Measurements from ENCODE around the gene RIMS1.

Gene RIMS1

DNA sequence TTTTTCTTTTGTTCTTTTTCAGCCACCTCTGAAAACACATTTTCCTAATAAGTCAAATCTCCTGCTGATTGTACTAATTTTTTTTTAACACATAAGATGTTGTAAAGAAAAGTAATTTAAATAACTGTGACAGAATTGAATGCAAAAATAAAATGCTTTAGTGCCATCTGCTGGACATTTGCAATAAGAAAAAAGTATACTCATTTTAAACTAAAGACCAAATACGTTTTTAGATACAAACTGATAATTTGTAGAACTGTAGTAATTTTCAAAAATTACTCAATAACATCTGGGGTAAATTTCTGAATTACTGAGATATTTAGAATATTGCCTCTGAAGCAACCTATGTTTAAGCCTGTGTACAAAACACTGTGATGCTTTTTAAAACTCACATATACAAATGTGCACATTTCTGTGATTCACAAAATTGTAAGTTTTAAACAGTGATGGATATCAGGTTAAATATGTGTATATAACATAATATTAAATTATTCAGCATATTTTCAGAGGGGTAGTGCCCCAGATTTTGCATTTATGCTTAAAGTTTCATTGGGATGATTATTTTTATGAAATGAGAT lies 198.7 kb downstream of the RIMS1 start:
- TF ChIP-seq Cebpa-rat (IDR thresholded peaks at IDR 0.05), result no peak
- no peak overlapping the region for H3K4me2 ChIP-seq
- no peak overlapping the region for H3K27ac ChIP-seq
- H3K9me3 ChIP-seq (replicated peaks in 1 of 11), result no peaks in the 10 kb centered on the region
- peaks cover 0 to 43% (median 0%) of the 10 kb centered on the region in 10 experiments; a peak in 7 of 20 replicates for H3K4me1 ChIP-seq
- H3K9ac ChIP-seq, result no peak overlapping the region
- no peaks in the 10 kb centered on the region for H3K27me3 ChIP-seq
- H3K4me3 ChIP-seq, result no peak overlapping the region
- H4K20me1 ChIP-seq, result no peaks in the 10 kb centered on the region
- no peaks in the 10 kb centered on the region for H3K36me3 ChIP-seq

DNA sequence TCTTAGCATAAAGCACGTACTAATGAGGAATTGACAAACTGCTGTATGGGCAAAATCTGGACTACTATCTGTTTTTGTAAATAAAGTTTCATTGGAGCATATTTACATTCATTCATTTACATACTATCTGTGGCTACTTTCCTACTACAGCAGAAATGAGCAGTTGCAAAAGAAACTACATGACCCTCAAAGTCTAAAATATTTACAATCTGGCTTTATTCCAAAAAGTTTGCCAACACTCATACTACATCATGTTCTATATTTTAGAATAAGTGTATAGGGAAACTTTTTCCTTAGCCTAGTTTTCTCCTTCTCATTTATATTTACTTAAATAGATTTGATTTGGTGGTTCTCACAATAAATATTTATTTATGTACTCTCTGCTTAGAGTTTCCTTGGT lies 208.2 kb downstream of the RIMS1 start:
- H3K27me3 ChIP-seq, result no peaks in the 10 kb centered on the region
- H3K36me3 ChIP-seq, result no peaks in the 10 kb centered on the region
- H4K20me1 ChIP-seq, result no peaks in the 10 kb centered on the region
- no peaks in the 10 kb centered on the region for H3K4me1 ChIP-seq
- H3K9me3 ChIP-seq (replicated peaks in 1 of 11), result no peaks in the 10 kb centered on the region
- no peak for TF ChIP-seq Cebpa-rat (IDR thresholded peaks at IDR 0.05)
- no peak overlapping the region for H3K4me3 ChIP-seq
- H3K4me2 ChIP-seq, result no peak overlapping the region
- H3K9ac ChIP-seq, result no peak overlapping the region
- no peak overlapping the region for H3K27ac ChIP-seq

DNA sequence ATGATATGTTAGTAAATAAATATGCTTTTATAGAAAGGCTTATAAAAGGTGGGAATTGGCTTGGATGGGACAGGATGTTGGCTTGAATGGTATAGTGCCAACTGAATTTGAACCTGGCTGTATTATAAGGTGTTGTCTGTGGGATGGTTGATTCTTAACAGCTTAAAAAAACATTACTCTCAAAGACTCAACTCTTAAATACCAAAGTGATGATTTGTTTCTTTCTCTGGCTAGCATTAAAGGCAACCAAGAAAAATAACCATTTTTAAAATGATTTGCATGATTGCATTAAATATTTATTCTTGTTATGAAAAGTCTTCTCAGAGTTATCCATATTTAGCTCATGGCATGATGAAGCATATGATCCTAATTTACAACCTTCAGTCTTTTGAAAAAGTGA lies 216.2 kb downstream of the RIMS1 start:
- TF ChIP-seq Cebpa-rat (IDR thresholded peaks at IDR 0.05), result no peak
- no peaks in the 10 kb centered on the region for H3K36me3 ChIP-seq
- H3K4me3 ChIP-seq, result no peak overlapping the region
- H3K4me2 ChIP-seq, result no peak overlapping the region
- H3K4me1 ChIP-seq, result no peaks in the 10 kb centered on the region
- no peaks in the 10 kb centered on the region for H4K20me1 ChIP-seq
- H3K9ac ChIP-seq, result no peak overlapping the region
- H3K27me3 ChIP-seq, result no peaks in the 10 kb centered on the region
- H3K27ac ChIP-seq, result no peak overlapping the region
- no peaks in the 10 kb centered on the region for H3K9me3 ChIP-seq (replicated peaks in 1 of 11)

DNA sequence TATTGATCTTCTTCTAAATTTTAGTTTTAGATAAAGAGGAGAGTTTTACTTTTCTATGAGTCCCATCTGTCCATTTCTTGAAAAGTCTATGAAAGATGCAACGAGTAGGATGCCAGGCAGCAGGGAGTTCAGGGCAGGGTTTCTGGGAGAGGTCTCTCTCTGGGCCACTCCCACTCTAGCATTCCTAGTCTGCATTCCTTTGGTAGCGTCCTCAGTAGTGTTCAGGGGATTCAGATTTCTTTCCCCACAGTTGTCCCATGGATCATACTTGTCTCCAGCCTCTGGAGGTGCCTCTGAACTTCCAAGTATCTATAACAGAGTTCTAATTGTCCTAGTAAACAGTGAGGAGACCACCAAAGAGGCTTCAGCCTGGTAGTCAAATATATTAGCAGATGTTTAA lies 225.3 kb downstream of the RIMS1 start:
- no peak overlapping the region for H3K9ac ChIP-seq
- no peak overlapping the region for H3K27ac ChIP-seq
- TF ChIP-seq Cebpa-rat (IDR thresholded peaks at IDR 0.05), result no peak
- no peaks in the 10 kb centered on the region for H4K20me1 ChIP-seq
- no peaks in the 10 kb centered on the region for H3K36me3 ChIP-seq
- no peaks in the 10 kb centered on the region for H3K9me3 ChIP-seq (replicated peaks in 1 of 11)
- no peak overlapping the region for H3K4me3 ChIP-seq
- no peaks in the 10 kb centered on the region for H3K27me3 ChIP-seq
- H3K4me2 ChIP-seq, result no peak overlapping the region
- H3K4me1 ChIP-seq, result no peaks in the 10 kb centered on the region

DNA sequence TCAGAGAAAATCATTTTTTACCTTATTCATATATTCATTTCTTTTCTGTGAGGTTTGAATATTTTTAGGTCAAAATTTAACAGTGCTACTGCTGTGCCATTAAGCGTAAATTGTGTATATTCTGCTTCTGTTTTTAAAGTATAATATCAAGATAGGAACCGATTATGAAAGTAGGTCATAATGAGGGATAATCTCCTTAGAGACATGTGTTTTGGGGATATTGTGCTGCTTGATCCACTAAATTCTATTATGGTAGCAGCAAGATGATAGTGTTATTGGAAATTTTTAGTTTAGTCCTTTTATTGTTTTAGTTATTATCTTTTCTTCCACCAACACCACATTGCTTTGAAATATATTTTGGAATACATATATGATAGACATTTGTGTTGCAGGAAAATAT lies 244.0 kb downstream of the RIMS1 start:
- Histone ChIP-seq H3K9ac (no peak overlapping the region), H3K36me3 (no peaks in the 10 kb centered on the region), H3K27ac (no peak overlapping the region), H3K4me1 (no peaks in the 10 kb centered on the region; a peak in 1 of 20 replicates), H3K4me2 (no peak overlapping the region), H3K27me3 (no peaks in the 10 kb centered on the region), H4K20me1 (no peaks in the 10 kb centered on the region), H3K4me3 (no peak overlapping the region), H3K9me3 (replicated peaks in 1 of 11) (peaks cover 0 to 8% (median 6%) of the 10 kb centered on the region in 11 experiments; a peak in 6 of 22 replicates)
- no peak for TF ChIP-seq Cebpa-rat (IDR thresholded peaks at IDR 0.05)

DNA sequence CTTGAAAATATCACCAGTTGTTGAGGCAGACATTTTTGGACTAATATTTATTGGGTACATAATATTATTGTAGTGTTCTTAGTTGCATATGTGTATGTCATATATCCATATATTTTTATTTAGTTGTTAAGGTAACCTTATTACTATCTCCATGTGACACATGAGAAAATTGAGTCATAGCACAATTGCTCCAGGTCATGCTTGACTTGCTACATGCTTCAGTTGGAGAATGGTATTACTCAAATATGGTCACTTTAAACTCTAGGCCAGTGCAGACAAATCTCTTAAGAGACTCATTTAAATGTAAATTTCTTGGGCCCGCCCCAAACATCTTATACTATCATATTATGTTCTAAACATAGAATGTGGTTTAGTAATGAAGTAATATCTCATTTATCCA lies 246.1 kb downstream of the RIMS1 start:
- no peak overlapping the region for H3K9ac ChIP-seq
- no peak for TF ChIP-seq Cebpa-rat (IDR thresholded peaks at IDR 0.05)
- no peaks in the 10 kb centered on the region; a peak in 1 of 20 replicates for H3K4me1 ChIP-seq
- H3K9me3 ChIP-seq (replicated peaks in 1 of 11), result no peaks in the 10 kb centered on the region
- H3K4me3 ChIP-seq, result no peak overlapping the region
- H3K27ac ChIP-seq, result no peak overlapping the region
- no peaks in the 10 kb centered on the region for H3K27me3 ChIP-seq
- no peak overlapping the region for H3K4me2 ChIP-seq
- no peaks in the 10 kb centered on the region for H3K36me3 ChIP-seq
- no peaks in the 10 kb centered on the region for H4K20me1 ChIP-seq

DNA sequence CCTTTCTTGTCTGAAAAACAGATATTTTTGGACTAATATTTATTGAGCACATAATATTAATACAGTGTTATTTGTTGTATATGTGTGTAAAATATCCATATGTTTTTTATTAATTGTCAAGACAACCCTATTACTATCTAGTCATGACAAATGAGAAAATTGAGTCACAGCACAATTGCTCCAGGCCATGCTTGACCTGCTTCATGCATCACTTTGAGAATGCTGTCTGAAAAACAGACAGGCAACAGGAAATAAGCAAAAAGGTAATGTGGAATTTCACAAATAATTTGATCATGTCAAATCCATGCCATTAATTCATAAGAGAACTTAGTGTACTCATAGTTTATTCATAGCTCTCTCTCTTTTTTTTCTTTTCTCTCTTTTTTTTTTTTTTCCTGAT lies 246.5 kb downstream of the RIMS1 start:
- Histone ChIP-seq H3K36me3 (no peaks in the 10 kb centered on the region), H3K4me3 (no peak overlapping the region), H3K9me3 (replicated peaks in 1 of 11) (no peaks in the 10 kb centered on the region), H3K4me1 (no peaks in the 10 kb centered on the region; a peak in 1 of 20 replicates), H3K9ac (no peak overlapping the region), H3K27me3 (no peaks in the 10 kb centered on the region), H4K20me1 (no peaks in the 10 kb centered on the region), H3K27ac (no peak overlapping the region), H3K4me2 (no peak overlapping the region)
- no peak for TF ChIP-seq Cebpa-rat (IDR thresholded peaks at IDR 0.05)

DNA sequence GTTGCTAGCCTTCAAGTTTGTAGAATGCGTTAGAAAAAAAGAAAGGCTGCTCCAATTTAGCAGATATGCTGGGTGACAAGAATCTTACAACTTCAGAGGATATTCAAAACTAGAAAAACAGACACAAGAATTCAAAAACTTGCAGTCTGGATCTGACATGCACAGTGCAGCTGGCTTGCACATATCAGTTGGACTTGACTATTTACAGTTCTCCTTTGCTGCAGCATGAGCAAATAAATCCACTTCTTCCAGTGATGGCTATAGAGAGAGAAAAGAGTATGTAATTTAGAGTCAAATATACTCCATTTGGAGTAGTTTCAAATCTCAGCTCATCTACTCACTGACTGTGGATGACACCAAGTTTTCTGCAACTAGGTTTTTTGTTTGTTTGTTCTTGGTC lies 247.0 kb downstream of the RIMS1 start:
- Histone ChIP-seq H4K20me1 (no peaks in the 10 kb centered on the region), H3K36me3 (no peaks in the 10 kb centered on the region), H3K4me3 (no peak overlapping the region), H3K27ac (no peak overlapping the region), H3K27me3 (no peaks in the 10 kb centered on the region), H3K9me3 (replicated peaks in 1 of 11) (no peaks in the 10 kb centered on the region), H3K9ac (no peak overlapping the region), H3K4me1 (no peaks in the 10 kb centered on the region; a peak in 1 of 20 replicates), H3K4me2 (no peak overlapping the region)
- TF ChIP-seq Cebpa-rat (IDR thresholded peaks at IDR 0.05), result no peak

DNA sequence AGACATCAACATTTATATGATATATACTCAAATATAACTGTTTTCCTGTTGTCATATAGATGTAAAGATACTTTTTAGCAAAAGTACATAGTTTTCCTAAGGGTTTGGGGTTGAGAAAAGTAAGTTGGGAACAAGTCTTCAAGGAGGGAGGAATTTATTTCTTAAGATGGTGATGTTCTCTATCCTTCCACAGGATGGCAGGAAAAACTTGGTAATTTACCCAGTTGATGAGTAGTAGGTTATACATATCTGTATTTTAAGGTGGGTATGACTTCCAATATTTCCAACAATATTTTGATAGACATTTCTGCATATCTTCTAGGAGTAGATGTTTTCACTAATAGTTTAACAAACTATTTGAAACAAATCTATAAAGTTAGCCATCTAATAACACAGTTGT lies 254.4 kb downstream of the RIMS1 start:
- Histone ChIP-seq H3K9ac (no peak overlapping the region), H3K4me1 (no peaks in the 10 kb centered on the region), H3K27me3 (no peaks in the 10 kb centered on the region), H3K4me2 (no peak overlapping the region), H3K27ac (no peak overlapping the region), H4K20me1 (no peaks in the 10 kb centered on the region), H3K9me3 (replicated peaks in 1 of 11) (peaks cover 0 to 6% (median 2%) of the 10 kb centered on the region in 11 experiments; a peak in 6 of 22 replicates), H3K36me3 (no peaks in the 10 kb centered on the region), H3K4me3 (no peak overlapping the region)
- no peak for TF ChIP-seq Cebpa-rat (IDR thresholded peaks at IDR 0.05)

DNA sequence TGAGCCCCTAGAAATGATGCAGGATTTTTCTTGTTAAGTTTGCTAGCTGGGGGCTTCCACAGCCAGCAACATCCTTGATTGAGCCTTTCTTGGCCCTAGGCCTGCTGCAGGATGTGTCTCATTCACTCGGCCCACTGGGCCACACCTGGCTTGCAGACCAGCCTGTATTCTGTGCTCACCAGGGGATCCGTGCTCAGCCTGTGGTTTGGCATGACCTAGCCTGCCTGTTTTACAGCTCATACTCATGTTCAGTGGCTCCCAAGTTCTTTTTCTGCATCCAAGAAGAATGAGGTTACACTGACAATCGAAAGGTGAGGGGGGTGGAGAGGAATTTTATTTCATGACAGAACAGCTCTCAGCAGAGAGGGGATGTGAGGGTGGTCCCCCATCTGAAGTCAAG lies 263.4 kb downstream of the RIMS1 start:
- H3K9me3 ChIP-seq (replicated peaks in 1 of 11), result peaks cover 36 to 64% (median 49%) of the 10 kb centered on the region in 11 experiments
- no peaks in the 10 kb centered on the region for H3K27me3 ChIP-seq
- H4K20me1 ChIP-seq, result no peaks in the 10 kb centered on the region
- TF ChIP-seq Cebpa-rat (IDR thresholded peaks at IDR 0.05), result no peak
- no peak overlapping the region for H3K27ac ChIP-seq
- no peak overlapping the region for H3K4me3 ChIP-seq
- H3K36me3 ChIP-seq, result peaks cover 0 to 9% (median 0%) of the 10 kb centered on the region in 11 experiments; a peak in 1 of 22 replicates
- no peak overlapping the region for H3K4me2 ChIP-seq
- H3K4me1 ChIP-seq, result peaks cover 0 to 11% (median 2%) of the 10 kb centered on the region in 10 experiments; a peak in 7 of 20 replicates
- H3K9ac ChIP-seq, result no peak overlapping the region
